ENCODE data around the gene SLC35F3. TPM values are rescaled to one million over a fixed set of nuclear protein-coding genes. Genes with fewer than 3 reads are reported as not detected.

SLC35F3 gene
- total and polyA plus RNA-seq, 9 of the 15 experiments (the other 6 are each of a cell fraction or from before 2014, with no cell fraction given) = 0.04 to 0.07 (median 0.04) TPM; not detected in 6

GRCh38 chr1:234261545-234261944 is 357.1 kb downstream of the SLC35F3 start (continued):
- no peak for TF ChIP-seq RAD51 (IDR thresholded peaks at IDR 0.05; ENCODE audit: borderline replicate concordance, low read depth)
- no peak for TF ChIP-seq ZKSCAN3 (CRISPR knock-in tag; IDR thresholded peaks at IDR 0.05)
- no peak for TF ChIP-seq MTA2 (IDR thresholded peaks at IDR 0.05; ENCODE audit: low read depth)
- TF ChIP-seq PYGO2 (tag; IDR thresholded peaks at IDR 0.05) = 0 out of 2 replicates have a peak, but pooled peaks have one; percentile 38
- no peak for TF ChIP-seq EP300 (IDR thresholded peaks at IDR 0.05; ENCODE audit: low read length)
- TF ChIP-seq, protein P1, sequence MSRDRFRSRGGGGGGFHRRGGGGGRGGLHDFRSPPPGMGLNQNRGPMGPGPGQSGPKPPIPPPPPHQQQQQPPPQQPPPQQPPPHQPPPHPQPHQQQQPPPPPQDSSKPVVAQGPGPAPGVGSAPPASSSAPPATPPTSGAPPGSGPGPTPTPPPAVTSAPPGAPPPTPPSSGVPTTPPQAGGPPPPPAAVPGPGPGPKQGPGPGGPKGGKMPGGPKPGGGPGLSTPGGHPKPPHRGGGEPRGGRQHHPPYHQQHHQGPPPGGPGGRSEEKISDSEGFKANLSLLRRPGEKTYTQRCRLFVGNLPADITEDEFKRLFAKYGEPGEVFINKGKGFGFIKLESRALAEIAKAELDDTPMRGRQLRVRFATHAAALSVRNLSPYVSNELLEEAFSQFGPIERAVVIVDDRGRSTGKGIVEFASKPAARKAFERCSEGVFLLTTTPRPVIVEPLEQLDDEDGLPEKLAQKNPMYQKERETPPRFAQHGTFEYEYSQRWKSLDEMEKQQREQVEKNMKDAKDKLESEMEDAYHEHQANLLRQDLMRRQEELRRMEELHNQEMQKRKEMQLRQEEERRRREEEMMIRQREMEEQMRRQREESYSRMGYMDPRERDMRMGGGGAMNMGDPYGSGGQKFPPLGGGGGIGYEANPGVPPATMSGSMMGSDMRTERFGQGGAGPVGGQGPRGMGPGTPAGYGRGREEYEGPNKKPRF (IDR thresholded peaks at IDR 0.05; ENCODE audit: low read depth, low read length) = no peak
- TF ChIP-seq BACH1 (tag; IDR thresholded peaks at IDR 0.05) = no peak
- no peak for TF ChIP-seq ASH1L (IDR thresholded peaks at IDR 0.05; ENCODE audit: borderline replicate concordance, low read depth, partially characterized antibody)
- no peak for TF ChIP-seq ZNF354B (CRISPR knock-in tag; IDR thresholded peaks at IDR 0.05)
- no peak for TF ChIP-seq BRD4 (IDR thresholded peaks at IDR 0.05)
- TF ChIP-seq, protein P2, sequence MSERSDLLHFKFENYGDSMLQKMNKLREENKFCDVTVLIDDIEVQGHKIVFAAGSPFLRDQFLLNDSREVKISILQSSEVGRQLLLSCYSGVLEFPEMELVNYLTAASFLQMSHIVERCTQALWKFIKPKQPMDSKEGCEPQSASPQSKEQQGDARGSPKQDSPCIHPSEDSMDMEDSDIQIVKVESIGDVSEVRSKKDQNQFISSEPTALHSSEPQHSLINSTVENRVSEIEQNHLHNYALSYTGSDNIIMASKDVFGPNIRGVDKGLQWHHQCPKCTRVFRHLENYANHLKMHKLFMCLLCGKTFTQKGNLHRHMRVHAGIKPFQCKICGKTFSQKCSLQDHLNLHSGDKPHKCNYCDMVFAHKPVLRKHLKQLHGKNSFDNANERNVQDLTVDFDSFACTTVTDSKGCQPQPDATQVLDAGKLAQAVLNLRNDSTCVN (CRISPR knock-in tag; IDR thresholded peaks at IDR 0.05) = no peak
- no peak for TF ChIP-seq ATF6 (CRISPR knock-in tag; IDR thresholded peaks at IDR 0.05)
- no peak for TF ChIP-seq AFF1 (IDR thresholded peaks at IDR 0.05; ENCODE audit: low read depth in 1 of 2, partially characterized antibody in 2 of 2)
- TF ChIP-seq, protein P3, sequence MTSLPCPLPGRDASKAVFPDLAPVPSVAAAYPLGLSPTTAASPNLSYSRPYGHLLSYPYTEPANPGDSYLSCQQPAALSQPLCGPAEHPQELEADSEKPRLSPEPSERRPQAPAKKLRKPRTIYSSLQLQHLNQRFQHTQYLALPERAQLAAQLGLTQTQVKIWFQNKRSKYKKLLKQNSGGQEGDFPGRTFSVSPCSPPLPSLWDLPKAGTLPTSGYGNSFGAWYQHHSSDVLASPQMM (CRISPR knock-in tag; IDR thresholded peaks at IDR 0.05) = no peak
- TF ChIP-seq KLF6 (CRISPR knock-in tag; IDR thresholded peaks at IDR 0.05; ENCODE audit: borderline replicate concordance) = 0 out of 2 replicates have a peak, but pooled peaks have one; percentile 24
- no peak for TF ChIP-seq CTBP1 (IDR thresholded peaks at IDR 0.05; ENCODE audit: borderline replicate concordance)
- TF ChIP-seq RHOXF2B (CRISPR knock-in tag; conservative IDR thresholded peaks at IDR 0.05) = no peak
- TF ChIP-seq CBX1 (IDR thresholded peaks at IDR 0.05; ENCODE audit: low read depth) = no peak
- no peak for TF ChIP-seq MEIS2 (IDR thresholded peaks at IDR 0.05; ENCODE audit: partially characterized antibody)
- TF ChIP-seq ZNF224 (CRISPR knock-in tag; IDR thresholded peaks at IDR 0.05) = no peak
- TF ChIP-seq ZNF75A (CRISPR knock-in tag; IDR thresholded peaks at IDR 0.05) = no peak

Data from K562 (cell line).